H7 (cell line): ENCODE data around the gene ATAD3B. TPM values are rescaled to one million over a fixed set of nuclear protein-coding genes. Genes with fewer than 3 reads are reported as not detected.

Source experiments
- DNase-seq: peaks from one replicate; pipeline ENCODE4 v3.0.0; 2012
- H3K27me3 ChIP-seq: 2 replicates; pipeline ENCODE4 v1.6.0; 2011; ENCODE audit warnings: mild to moderate bottlenecking, low read length; ENCODE audit not compliant: control insufficient read depth, insufficient read depth
- H3K36me3 ChIP-seq: replicated peaks from 2 replicates; pipeline ENCODE4 v1.5.1; 2011; ENCODE audit warnings: low read length; ENCODE audit not compliant: control insufficient read depth, insufficient read depth
- H3K4me3 ChIP-seq: 2 replicates; pipeline ENCODE4 v1.5.1; 2011; ENCODE audit warnings: low read depth, mild to moderate bottlenecking, control low read depth, low read length, moderate library complexity; ENCODE audit not compliant: insufficient read depth
- total RNA-seq: library from RNA; depleted of rRNA; stranded (reverse); fragments of >200 nt; shearing (Covaris generic); gene quantifications from 2 replicates; pipeline ENCODE4 v1.2.3, GENCODE V29; 2014

The ATAD3B gene
- total RNA-seq, 1 experiment from 2014 or later = 43.5 TPM

DNA sequence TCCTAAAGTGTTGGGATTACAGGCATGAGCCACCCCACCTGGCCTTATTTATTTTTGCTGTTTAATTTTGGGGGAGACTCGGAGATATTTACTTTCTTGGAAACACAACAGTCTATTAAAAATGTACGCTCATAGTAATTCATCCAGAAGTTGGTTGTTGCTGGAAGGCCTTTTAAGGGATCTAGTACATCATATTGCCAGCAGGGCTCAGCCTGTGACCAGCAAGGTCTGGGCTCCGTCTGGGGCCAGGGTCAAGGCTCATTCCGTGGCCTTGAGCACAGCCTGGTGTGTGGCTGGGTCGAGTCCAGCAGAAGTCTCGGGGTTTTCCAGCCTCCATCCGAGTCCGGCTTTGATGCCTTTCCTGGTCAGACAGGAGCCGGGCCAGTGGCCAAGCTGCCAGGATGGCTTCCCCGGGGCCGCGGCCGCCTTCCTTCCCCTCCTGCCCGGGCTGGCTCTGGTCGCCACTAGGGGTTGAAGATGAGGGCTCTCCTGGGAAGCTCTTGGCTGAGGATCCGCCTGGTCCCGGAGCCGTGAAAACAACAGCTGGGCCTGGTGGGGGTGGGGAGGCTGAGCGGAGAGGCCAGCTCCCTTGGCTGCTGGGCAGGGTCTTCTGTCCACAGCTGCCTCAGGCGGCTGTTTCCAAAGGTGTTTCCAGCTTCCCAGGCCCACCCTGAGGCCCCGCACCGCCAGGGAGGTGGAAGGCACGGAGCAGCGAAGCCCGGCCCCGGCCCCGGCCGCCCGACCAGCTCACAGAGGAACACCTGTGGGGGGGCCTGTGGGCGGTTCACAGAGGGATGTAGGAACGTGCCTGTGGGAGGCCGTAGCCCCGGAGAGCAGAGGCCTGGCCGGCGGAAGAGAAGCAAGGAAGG, 41.2 kb upstream of the ATAD3B start:
- Histone ChIP-seq H3K4me3 (no peak overlapping the region), H3K36me3 (no peaks in the 10 kb centered on the region), H3K27me3 (peaks cover 2% of the 10 kb centered on the region; the same call in 1 of the 2 replicates)
- peak; percentile 93 for DNase-seq

DNA sequence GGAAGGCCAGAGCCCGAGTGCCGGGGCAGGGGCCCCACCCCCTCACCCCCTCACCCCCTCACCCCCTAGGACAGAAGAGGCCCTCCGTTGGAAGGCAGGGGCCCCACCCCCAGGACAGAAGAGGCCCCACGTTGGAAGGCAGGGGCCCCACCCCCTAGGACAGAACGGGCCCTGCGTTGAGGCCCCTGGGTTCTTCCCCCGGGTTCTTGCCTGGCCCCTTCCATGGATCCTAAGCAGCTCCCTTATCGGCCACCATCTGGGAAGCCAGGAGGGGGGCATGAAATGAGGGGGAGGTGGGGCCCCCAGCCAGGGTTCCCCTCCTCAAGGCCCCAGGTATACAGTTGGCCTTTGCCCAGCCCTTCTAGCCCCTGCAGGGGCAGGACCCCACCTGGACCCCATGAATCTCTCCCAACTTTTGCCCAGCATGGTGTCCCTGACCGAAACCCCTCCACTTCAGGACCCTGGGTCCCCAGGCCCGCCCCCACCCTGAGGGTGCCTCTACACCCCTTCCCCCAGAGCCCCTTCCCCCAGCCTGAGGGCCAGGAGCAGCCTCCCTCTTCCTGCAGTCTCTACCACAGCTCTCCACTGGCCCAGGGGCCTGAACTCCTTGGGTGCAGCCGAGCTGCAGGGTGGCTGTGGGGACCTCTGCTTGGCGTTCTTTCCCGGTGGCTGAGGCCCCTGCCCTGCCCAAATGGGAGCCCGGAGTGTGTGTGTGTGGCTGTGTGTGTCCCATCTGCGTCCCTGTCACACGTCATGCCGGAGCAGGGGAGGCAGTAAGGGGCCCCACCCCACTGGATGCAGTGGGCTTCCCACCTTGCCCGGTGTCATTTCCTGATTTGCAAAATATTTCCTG, 40.3 kb upstream of the ATAD3B start:
- Histone ChIP-seq H3K4me3 (no peak overlapping the region), H3K36me3 (no peaks in the 10 kb centered on the region), H3K27me3 (peaks cover 3% of the 10 kb centered on the region; the same call in 1 of the 2 replicates)
- DNase-seq = peak; percentile 70

DNA sequence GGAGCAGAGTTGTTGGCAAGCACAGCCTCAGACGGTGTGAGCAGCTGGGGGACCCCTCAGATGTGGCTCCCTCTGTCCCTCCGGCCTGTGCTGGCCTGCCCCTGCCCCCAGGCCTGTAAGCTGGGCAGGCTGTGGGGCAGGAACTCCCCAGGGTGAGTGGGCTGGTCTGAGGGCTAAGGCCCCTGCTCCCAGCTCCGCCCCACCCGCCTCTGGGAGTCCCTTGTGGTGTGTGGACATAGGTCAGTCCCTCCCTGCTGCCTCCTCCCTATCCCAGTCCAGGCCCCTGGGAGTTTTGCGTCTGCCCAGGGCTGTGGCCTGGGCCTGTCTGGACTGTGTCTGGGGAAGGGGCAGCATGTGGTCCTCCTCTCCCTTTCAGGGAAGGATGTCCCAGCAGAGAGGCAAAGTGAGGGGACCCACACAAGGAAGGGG, 39.7 kb upstream of the ATAD3B start:
- no peak overlapping the region for H3K4me3 ChIP-seq
- H3K36me3 ChIP-seq = no peaks in the 10 kb centered on the region
- DNase-seq = peak; percentile 77
- peaks cover 5% of the 10 kb centered on the region; the same call in 1 of the 2 replicates for H3K27me3 ChIP-seq

DNA sequence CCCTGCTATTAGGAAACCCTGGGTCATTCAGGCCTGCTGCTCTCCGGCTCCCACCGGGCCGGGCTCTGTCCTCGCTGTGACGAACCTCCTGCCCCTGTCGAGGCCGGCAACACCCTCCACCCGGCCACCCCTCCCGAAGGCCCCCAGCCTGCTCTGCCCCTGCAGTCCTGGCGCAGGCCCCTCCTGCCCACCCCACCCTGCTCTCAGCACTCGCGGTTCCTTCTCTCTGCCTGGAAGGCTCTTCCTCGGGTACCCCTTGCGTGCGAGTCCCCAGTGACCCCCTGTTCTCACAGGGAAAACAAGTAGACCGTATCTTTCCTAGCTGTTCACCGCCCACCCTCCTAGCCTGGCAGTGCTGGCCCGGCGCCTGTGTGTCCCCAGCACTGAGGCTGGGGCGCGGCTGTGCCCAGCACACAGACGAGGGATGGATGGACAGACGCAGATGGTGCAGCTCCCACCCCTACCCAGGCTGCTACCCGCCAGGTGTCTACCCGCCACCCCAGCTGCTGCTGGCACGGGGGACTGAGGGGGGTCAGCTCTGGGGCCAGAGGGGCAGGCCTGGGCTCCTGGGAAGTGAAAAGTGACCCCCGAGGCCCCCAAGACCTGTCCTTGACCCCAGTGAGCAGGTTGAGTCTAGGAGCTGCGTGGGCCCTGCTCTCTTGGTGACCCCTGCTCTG, 39.2 kb upstream of the ATAD3B start:
- DNase-seq = peak; percentile 69
- Histone ChIP-seq H3K27me3 (peaks cover 5% of the 10 kb centered on the region; the same call in 1 of the 2 replicates), H3K36me3 (no peaks in the 10 kb centered on the region), H3K4me3 (no peak overlapping the region)

- peak overlapping the region; percentile 5; the same call in 1 of the 2 replicates for H3K4me3 ChIP-seq
- DNase-seq = peak; percentile 91
- no peaks in the 10 kb centered on the region for H3K36me3 ChIP-seq
- peaks cover 5% of the 10 kb centered on the region; the same call in 1 of the 2 replicates for H3K27me3 ChIP-seq
These were observed 38.4 kb upstream of the ATAD3B start for GRCh38 chr1:1432951-1433803.

DNA sequence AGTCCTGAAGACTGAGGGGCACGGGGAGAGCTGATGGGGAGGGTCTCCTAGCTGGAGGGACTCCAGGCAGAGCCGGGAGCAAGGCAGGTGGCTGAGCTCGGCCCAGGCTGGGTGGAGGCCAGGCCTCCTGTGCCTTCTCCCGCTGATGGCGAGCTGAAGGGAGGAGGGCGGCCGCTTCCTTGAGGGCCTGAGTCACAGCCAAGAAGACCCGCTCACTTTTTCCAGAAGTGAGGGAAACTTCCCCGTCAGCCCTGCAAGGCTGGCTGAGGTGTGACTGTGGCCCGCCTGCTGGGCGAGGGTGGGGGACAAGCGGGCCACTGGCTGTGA, 37.8 kb upstream of the ATAD3B start:
- Histone ChIP-seq H3K36me3 (no peaks in the 10 kb centered on the region), H3K4me3 (peak overlapping the region; percentile 5; the same call in 1 of the 2 replicates), H3K27me3 (peaks cover 5% of the 10 kb centered on the region; the same call in 1 of the 2 replicates)
- peak; percentile 81 for DNase-seq

DNA sequence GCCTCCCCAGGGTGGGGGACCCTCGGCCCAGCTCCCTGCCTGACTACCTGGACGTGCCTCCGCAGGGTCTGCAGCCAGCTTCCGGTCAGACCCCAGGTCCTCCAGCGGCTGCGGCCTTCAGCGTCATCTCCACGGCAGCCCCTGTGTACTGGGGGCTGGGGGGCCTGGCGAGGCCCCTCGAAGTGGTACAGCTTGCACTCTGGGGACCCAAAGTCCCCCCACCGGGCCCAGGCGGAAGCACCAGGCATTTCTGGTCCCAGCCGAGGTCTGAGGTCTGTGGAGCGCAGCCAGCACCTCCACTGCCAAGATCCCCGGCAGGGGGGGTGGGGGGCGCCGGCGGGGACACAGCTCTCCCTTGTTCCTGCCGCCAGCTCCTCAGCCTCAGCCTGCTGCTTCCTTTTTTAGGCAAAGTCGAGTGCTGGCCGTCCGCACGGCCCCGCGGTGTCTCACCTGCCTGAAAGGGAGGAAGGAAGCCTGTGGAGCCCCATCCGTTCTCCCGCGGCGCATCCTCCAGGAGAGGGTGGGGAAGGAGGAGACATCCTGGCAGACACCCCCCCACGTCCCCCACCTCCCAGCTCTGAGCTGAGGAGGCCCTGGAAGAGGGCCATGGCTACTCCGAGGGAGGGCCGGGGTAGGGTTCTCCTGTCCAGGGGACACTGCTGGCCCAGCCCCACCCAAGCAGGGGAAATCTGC, 37.3 kb upstream of the ATAD3B start:
- no peaks in the 10 kb centered on the region for H3K36me3 ChIP-seq
- DNase-seq = peak; percentile 93
- H3K4me3 ChIP-seq = peak overlapping the region; percentile 5; the same call in 1 of the 2 replicates
- peaks cover 5% of the 10 kb centered on the region; the same call in 1 of the 2 replicates for H3K27me3 ChIP-seq

DNA sequence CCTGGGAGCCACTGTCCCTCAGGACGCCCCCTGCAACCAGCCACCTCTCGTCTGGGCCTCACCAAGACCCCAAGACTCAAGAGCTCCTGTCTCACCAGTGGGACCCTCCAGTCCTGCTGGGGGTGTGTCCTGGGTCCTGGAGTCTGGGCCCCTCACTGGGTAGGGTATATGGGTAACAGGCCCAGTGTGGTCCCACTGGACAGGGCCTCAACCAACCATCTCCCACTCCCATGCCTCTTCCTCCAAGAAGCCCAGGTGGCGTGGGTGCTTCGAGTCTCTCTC, 36.8 kb upstream of the ATAD3B start:
- Histone ChIP-seq H3K36me3 (no peaks in the 10 kb centered on the region), H3K27me3 (peaks cover 5% of the 10 kb centered on the region; the same call in 1 of the 2 replicates), H3K4me3 (peak overlapping the region; percentile 76)
- no peak for DNase-seq

- Histone ChIP-seq H3K4me3 (peak within 1 kb of the TSS; percentile 76), H3K27me3 (peaks cover 5% of the 10 kb centered on the region; the same call in 1 of the 2 replicates), H3K36me3 (no peaks in the 10 kb centered on the region)
- peak; percentile 99 for DNase-seq
These were observed 36.3 kb upstream of the ATAD3B start, which contains the start of gene VWA1 for GRCh38 chr1:1435106-1435903. TSS of gene VWA1 (plus strand) at chr1:1435690. CDS start at chr1:1435749, 59 bp downstream.

GRCh38 chr1:1435911-1436629, 35.5 kb upstream of the ATAD3B start:
- peak overlapping the region; percentile 76 for H3K4me3 ChIP-seq
- no peaks in the 10 kb centered on the region for H3K36me3 ChIP-seq
- peaks cover 5% of the 10 kb centered on the region; the same call in 1 of the 2 replicates for H3K27me3 ChIP-seq
- DNase-seq = peak; percentile 75

GRCh38 chr1:1436630-1437032, 34.9 kb upstream of the ATAD3B start:
- Histone ChIP-seq H3K4me3 (peak overlapping the region; percentile 76; the same call in 1 of the 2 replicates), H3K36me3 (no peaks in the 10 kb centered on the region), H3K27me3 (peaks cover 5% of the 10 kb centered on the region; the same call in 1 of the 2 replicates)
- no peak for DNase-seq
